CD4-positive, alpha-beta T cell treated with Interferon alpha-2 for 1 hour (primary cell): ENCODE data around the gene STK39.

ENCODE experiments used
- DNase-seq, 2 donors: peaks; one replicate each; pipeline ENCODE4 v3.0.0-alpha.2; 2020 to 2022

STK39 gene

GRCh38 chr2:168241746-168242145 is 5.6 kb downstream of the STK39 start:
- no peak for DNase-seq

DNA sequence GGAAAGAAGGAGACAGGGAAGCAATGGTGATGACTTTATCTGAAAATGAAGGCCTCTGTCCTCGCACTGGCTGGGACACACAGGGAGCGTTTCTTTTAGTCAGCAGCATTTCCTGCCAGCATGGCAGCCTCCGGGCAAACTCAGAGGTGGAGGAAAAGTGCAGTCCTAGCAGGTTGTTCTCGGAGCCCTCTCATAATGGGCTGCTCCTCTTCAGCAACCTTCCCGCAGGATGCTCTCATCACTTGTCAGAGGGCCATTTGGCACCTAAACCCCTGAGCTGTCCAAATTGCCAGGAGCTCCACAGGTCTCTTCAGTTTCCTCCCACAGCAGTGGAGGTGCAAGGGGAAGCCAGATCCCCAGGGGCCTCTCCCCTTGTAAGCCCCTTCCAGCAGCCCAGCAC is 6.2 kb downstream of the STK39 start:
- DNase-seq: no peak

GRCh38 chr2:168239281-168239680 is 8.1 kb downstream of the STK39 start:
- no peak for DNase-seq

DNA sequence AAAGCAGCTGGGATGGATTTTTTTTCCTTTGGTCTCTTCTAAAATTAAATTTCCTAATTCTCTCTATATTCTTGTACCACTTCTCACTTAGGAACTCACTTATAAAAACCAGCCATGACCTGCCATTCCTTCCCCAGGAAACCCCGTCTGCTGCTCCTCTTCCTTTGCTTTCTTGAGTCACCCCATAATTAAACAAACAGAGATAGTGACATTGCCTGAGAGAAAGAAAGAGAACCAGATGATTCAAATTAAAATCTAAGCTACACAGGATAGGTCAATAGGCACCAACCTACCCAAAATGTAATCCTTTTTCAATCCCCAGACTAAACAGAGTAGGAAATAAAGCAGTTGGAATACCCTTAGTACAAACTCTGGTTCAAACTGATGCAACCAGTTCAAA is 9.7 kb downstream of the STK39 start:
- DNase-seq: no peak

GRCh38 chr2:168234407-168235085 is 12.8 kb downstream of the STK39 start:
- peak in 1 of 2 donors; percentile 37 for DNase-seq

GRCh38 chr2:168233726-168234406 is 13.5 kb downstream of the STK39 start:
- no peak for DNase-seq

DNA sequence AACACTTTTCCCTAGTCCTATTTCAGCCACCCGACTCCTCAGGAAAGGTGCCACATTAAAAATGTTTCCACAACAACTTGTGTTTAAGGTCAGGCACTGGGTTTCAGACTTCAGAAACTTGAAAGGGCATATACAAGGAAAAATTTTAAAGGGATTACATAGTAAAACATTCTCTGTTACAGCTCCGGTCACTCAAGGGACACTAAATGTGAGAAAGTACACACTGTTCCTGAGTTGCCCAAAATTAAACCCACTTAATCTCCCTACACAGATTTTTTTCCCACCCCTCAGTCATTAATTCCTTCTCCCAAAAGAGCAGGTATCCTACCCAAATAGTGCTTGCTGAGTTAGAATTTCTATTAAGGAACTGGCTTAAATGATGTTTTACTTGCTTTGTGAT is 14.2 kb downstream of the STK39 start:
- no peak for DNase-seq

GRCh38 chr2:168231609-168232241 is 15.7 kb downstream of the STK39 start:
- DNase-seq: no peak

DNA sequence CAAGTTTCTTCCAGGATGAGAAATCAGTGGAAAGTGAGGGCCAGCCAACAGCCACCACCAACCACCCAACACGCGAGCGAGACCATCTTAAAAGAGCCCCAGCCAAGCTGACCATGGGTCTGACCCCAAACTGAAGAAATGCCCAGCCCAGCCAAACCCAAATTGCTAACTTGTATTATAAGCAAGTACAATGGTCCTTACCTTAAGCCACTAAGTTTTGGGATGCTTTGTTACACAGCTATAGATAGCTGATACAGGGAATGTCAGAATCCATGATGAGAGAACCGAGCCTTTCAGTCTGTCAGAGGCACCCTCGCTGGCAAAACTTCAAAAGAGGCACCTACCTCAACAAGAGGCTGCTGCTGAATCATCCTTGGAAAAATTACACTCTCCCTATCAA is 17.0 kb downstream of the STK39 start:
- no peak for DNase-seq

DNA sequence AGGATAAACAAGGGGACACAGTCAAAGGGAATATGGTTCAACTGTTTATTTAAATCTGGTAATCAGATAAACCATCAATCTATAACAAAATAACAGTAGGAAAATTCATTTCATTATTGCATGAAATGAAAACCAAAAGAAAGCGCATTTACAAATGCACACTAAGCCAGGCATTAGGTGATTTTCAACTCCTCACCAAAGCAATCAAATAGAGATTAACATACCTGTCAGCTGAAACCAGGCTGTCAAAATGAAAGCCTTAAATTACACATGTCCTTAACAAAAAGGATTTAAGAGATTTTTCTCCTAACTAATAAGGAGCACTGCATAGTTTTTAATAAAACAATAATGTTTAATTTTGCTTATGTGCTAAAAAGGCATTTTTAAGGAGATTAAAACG is 23.0 kb downstream of the STK39 start:
- no peak for DNase-seq

- no peak for DNase-seq
Measured at GRCh38 chr2:168222088-168222487, 25.3 kb downstream of the STK39 start.

GRCh38 chr2:168220965-168221819 is 26.2 kb downstream of the STK39 start:
- DNase-seq: no peak

DNA sequence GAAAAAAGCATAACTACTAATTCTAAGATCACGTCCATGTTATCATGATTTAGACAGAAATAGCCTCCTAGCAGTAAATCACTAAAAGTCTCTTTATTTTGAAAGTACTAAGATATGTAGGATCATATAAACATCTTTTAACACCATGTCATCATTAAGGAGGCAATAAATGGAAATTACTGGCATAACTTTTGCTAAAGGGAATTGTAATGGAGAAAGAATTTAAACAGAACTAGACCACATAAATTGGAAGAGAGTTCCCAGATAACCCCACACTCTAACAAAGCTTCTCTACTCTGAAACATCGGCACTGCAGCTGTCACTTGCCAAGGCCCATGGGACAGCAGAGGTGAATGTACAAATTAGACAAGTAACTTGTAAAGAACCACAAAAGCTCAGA is 29.5 kb downstream of the STK39 start:
- no peak for DNase-seq

- no peak for DNase-seq
Measured at GRCh38 chr2:168216351-168217005, 30.9 kb downstream of the STK39 start.

DNA sequence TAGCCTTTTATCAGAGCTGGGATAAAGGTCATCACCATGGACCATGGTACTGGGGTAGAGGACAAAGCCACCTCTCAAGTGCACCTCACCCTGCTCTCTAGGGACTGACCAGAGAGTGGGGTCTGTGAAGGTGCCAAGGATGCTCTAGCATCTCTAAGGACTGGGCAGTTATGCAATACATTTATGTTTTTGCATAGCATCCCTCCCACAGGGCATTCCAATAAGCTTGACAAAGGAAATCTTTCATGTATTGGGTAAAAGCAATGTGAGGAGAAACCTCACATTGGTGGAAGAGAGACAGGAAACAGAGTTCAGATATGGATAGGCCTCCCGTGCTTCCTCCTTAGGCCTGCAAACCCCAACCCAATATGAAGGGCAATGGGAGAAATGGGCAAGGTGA is 31.6 kb downstream of the STK39 start:
- DNase-seq: no peak

- no peak for DNase-seq
Measured at GRCh38 chr2:168212866-168213265, 34.5 kb downstream of the STK39 start.

DNA sequence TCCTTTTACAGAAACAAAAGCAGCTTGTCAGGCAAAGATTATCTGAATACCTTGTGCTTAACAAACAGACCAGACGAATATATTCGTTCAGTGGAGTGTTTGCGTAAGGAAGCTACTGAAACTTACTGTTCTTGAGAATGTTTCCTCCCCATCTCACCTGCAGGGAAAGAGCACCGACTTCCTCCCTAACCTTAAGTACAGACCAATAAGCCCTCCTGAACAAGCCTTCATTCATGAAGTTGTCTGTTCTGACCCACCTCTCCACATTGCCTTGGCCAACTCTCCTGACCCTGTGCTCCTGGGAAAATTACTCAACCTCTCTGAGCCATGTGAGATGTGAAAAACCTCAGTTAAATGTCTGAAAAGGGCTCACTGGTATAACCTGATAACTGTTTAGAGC is 35.2 kb downstream of the STK39 start:
- no peak for DNase-seq

DNA sequence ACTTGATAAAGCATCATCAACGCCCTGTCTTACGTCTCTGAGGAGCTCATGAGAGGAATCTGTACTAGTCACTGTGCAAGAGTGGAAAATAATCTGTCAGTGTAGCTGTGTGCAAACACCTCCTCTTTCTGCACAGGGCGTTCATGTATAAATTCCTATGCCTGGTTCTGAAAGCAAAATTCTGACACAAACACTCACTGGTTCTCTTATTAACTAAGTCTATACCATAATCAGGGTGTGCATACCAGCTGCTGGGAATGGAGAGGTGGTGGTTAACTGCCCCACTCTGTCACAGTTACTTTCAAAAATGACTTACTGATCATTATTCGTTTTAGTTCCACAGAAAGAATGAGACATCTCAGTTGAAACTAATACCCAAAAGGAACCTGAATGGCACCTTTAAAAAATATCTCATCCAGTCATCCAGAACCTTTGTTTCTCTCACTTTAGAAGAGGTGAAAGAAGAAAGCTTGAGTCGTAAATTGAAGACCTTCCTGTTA is 35.7 kb downstream of the STK39 start:
- DNase-seq: no peak

GRCh38 chr2:168210895-168211570 is 36.4 kb downstream of the STK39 start:
- peak in 1 of 2 donors; percentile 17 for DNase-seq

DNA sequence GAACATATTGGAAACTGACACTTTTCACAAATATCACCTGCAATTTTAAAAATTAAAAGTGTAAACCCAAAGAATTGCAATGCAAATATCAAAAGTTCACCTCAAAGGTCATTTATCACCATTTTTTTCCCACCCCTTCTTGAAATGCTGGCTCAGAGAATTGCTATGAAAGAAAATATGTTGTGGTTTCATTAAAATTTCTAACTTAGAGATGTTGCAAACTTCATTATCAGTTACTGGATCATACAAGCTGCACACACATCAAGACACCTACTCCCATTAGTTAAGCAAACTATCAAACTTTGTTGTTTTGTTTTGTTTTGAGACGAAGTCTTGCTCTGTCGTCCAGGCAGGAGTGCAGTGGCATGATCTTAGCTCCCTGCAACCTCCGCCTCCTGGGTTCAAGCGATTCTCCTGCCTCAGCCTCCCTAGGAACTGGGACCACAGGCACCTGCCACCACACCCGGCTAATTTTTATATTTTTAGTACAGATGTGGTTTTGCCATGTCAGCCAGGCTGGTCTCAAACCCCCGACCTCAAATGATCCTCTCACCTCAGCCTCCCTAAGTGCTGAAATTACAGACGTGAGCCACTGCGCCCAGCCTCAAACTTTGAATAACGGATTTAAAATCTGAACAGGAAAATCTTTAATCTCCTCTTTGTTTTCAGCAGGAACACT is 37.0 kb downstream of the STK39 start:
- no peak for DNase-seq

DNA sequence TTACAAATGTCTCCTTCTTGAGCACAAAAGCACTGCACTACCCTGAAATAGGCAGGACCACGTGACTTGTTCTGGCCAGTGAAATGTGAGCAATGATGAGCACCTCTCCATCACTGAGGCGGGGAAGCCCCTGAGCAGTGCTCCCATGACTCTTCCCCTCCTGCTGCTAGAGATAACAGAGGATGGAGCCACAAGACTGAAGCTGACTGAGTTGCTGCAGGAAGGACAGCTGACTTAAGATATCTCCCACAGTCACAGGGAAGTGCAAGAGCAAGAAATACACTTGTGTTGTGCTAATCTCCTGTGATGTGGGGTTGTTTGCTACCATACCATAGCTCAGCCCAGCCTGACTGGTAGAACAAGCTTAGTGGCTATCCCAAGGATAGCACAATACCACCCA is 38.7 kb downstream of the STK39 start:
- no peak for DNase-seq
